MM.1S (cell line): ENCODE measurements around the gene KRAS.

Experiments
- DNase-seq: peaks from one replicate; pipeline ENCODE4 v3.0.0-alpha.2; 2015
- H2AFZ ChIP-seq: fragments of 300-600 bp; sonication (generic); 2 replicates; pipeline ENCODE4 v1.6.0; 2016; ENCODE audit warnings: antibody characterized with exemption, low read length
- H3F3A ChIP-seq: fragments of 300-600 bp; sonication (generic); 2 replicates; pipeline ENCODE4 v1.6.1; 2016; ENCODE audit warnings: mild to moderate bottlenecking, antibody characterized with exemption, low read length, moderate library complexity, mixed read lengths; ENCODE audit not compliant: insufficient read depth
- H3K27ac ChIP-seq: fragments of 300-600 bp; sonication (generic); 2 replicates; pipeline ENCODE4 v1.5.1; 2016; ENCODE audit warnings: mild to moderate bottlenecking, low read length
- H3K27me3 ChIP-seq: fragments of 300-600 bp; sonication (generic); replicated peaks from 2 replicates; pipeline ENCODE4 v1.6.0; 2016; ENCODE audit warnings: low read length; ENCODE audit not compliant: insufficient read depth
- H3K36me3 ChIP-seq: fragments of 300-600 bp; sonication (generic); replicated peaks from 2 replicates; pipeline ENCODE4 v1.6.1; 2016; ENCODE audit warnings: mild to moderate bottlenecking, low read length, mixed read lengths; ENCODE audit not compliant: insufficient read depth
- H3K4me1 ChIP-seq: fragments of 300-600 bp; sonication (generic); 2 replicates; pipeline ENCODE4 v1.6.1; 2016; ENCODE audit warnings: low read length, mixed read lengths
- H3K4me2 ChIP-seq: fragments of 300-600 bp; sonication (generic); 2 replicates; pipeline ENCODE4 v1.6.0; 2016; ENCODE audit warnings: low read depth, low read length
- H3K4me3 ChIP-seq: fragments of 300-600 bp; sonication (generic); 2 replicates; pipeline ENCODE4 v1.5.1; 2016; ENCODE audit warnings: low read length, mixed read lengths
- H3K79me2 ChIP-seq: fragments of 300-600 bp; sonication (generic); 2 replicates; pipeline ENCODE4 v1.6.1; 2016; ENCODE audit warnings: mixed run types, low read length, mixed read lengths
- H3K9ac ChIP-seq: fragments of 300-600 bp; sonication (generic); 2 replicates; pipeline ENCODE4 v1.6.1; 2016; ENCODE audit warnings: low read length, mixed read lengths
- H3K9me2 ChIP-seq: fragments of 300-600 bp; sonication (generic); replicated peaks from 2 replicates; pipeline ENCODE4 v1.6.1; 2016; ENCODE audit warnings: mild to moderate bottlenecking, low read length, mixed read lengths; ENCODE audit not compliant: insufficient read depth
- H3K9me3 ChIP-seq: fragments of 300-600 bp; sonication (generic); replicated peaks from 2 replicates; pipeline ENCODE4 v1.6.1; 2016; ENCODE audit warnings: mild to moderate bottlenecking, low read length, mixed read lengths; ENCODE audit not compliant: insufficient read depth
- H4K20me1 ChIP-seq: fragments of 300-600 bp; sonication (generic); 2 replicates; pipeline ENCODE4 v1.6.1; 2016; ENCODE audit warnings: mild to moderate bottlenecking, low read length, moderate library complexity, mixed read lengths; ENCODE audit not compliant: insufficient read depth
- EZH2 ChIP-seq: fragments of 300-600 bp; sonication (generic); optimal IDR thresholded peaks from 2 replicates; pipeline ENCODE3; 2017; ENCODE audit warnings: low read depth, mild to moderate bottlenecking, antibody characterized with exemption, low read length, mixed read lengths
- EZH2phosphoT487 ChIP-seq: fragments of 300-600 bp; sonication (generic); IDR thresholded peaks from 2 replicates; pipeline ENCODE4 v1.6.1; 2018; ENCODE audit warnings: antibody characterized with exemption, low read length
- TF ChIP-seq, protein P1 (sequence below): fragments of 300-600 bp; sonication (generic); IDR thresholded peaks from 2 replicates; pipeline ENCODE4 v1.5.1; 2016; ENCODE audit warnings: antibody characterized with exemption, low read length, mixed read lengths

Gene KRAS

DNA sequence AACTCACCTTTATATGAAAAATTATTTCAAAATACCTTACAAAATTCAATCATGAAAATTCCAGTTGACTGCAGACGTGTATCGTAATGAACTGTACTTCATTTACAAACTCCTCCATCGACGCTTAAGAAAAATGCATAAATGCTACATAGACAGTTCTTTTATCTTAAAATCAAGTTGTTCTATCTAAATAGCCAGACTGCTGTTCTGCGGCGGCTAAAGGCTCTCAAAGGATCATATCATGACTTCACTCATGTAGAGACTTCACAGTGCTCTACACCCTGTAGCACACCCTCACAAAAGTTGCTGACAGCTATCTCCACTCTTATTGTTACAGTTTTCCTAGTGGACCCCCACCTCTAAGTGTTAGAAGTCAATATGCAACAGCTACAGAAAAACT lies 5.2 kb downstream of the KRAS start:
- Histone ChIP-seq H3F3A (peaks cover 15% of the 10 kb centered on the region), H3K4me1 (no peaks in the 10 kb centered on the region), H3K79me2 (peaks cover 88% of the 10 kb centered on the region), H3K9me3 (no peaks in the 10 kb centered on the region), H3K36me3 (peaks cover 4% of the 10 kb centered on the region; the same call in 1 of the 2 replicates), H3K27me3 (no peaks in the 10 kb centered on the region), H2AFZ (no peak overlapping the region), H3K4me2 (no peak overlapping the region), H3K4me3 (no peak overlapping the region), H3K9me2 (no peaks in the 10 kb centered on the region), H4K20me1 (0 out of 2 replicates have a peak, but pooled peaks cover 11% of the 10 kb centered on the region), H3K27ac (no peak overlapping the region), H3K9ac (no peak overlapping the region)
- no peak for DNase-seq
- TF ChIP-seq, protein P1, sequence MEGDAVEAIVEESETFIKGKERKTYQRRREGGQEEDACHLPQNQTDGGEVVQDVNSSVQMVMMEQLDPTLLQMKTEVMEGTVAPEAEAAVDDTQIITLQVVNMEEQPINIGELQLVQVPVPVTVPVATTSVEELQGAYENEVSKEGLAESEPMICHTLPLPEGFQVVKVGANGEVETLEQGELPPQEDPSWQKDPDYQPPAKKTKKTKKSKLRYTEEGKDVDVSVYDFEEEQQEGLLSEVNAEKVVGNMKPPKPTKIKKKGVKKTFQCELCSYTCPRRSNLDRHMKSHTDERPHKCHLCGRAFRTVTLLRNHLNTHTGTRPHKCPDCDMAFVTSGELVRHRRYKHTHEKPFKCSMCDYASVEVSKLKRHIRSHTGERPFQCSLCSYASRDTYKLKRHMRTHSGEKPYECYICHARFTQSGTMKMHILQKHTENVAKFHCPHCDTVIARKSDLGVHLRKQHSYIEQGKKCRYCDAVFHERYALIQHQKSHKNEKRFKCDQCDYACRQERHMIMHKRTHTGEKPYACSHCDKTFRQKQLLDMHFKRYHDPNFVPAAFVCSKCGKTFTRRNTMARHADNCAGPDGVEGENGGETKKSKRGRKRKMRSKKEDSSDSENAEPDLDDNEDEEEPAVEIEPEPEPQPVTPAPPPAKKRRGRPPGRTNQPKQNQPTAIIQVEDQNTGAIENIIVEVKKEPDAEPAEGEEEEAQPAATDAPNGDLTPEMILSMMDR: no peak
- TF ChIP-seq EZH2phosphoT487 (no peak), EZH2 (no peak)

GRCh38 chr12:25243680-25243990 lies 7.1 kb downstream of the KRAS start:
- no peak overlapping the region for H3K9ac ChIP-seq
- H3K4me3 ChIP-seq: no peak overlapping the region
- peaks cover 89% of the 10 kb centered on the region for H3K79me2 ChIP-seq

DNA sequence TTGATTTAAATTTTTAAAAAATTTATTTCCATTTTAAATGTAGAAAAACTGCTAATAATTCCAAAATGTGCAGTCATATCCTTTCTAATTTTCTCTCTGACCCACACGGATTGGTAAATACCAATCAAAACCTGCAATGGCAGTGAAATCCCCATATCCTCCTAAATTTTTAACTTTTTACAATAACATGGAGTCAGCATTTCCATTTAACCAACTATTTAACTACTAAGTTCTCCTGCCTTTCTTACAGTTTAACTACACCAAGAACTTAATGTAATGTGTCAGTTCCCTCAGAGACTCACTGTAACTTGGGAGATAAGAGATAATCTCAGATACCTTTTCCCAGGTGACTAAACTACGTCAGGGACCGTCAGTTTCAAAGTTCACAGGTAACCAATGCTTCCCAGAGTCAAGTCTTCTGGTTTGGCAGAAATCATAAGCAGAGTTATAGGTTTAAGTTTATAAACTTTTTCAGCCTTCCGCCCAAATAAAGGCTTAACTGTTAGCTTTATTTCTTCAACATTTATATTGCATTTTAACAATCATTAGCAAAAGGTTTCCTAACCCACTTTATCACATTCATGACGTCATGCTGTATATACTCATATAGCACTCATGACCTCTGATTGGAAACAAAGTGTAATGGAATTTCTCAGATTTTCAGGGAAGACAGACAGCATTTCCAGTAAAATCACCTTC lies 7.6 kb downstream of the KRAS start:
- Histone ChIP-seq H3F3A (peaks cover 7% of the 10 kb centered on the region; the same call in 1 of the 2 replicates), H3K9me3 (no peaks in the 10 kb centered on the region), H3K4me3 (no peak overlapping the region), H3K36me3 (peaks cover 4% of the 10 kb centered on the region; the same call in 1 of the 2 replicates), H3K9ac (no peak overlapping the region), H3K9me2 (no peaks in the 10 kb centered on the region), H3K79me2 (peaks cover 89% of the 10 kb centered on the region), H2AFZ (no peak overlapping the region), H3K4me1 (no peaks in the 10 kb centered on the region), H4K20me1 (0 out of 2 replicates have a peak, but pooled peaks cover 15% of the 10 kb centered on the region), H3K4me2 (no peak overlapping the region), H3K27ac (no peak overlapping the region), H3K27me3 (no peaks in the 10 kb centered on the region)
- DNase-seq: no peak
- no peak for TF ChIP-seq EZH2
- TF ChIP-seq EZH2phosphoT487: no peak
- TF ChIP-seq, protein P1: no peak

More at GRCh38 chr12:25243680-25243990, 7.1 kb downstream of the KRAS start:
- Histone ChIP-seq H3K36me3 (peaks cover 4% of the 10 kb centered on the region; the same call in 1 of the 2 replicates), H3K27ac (no peak overlapping the region), H3K9me3 (no peaks in the 10 kb centered on the region), H3K27me3 (no peaks in the 10 kb centered on the region), H3F3A (peaks cover 7% of the 10 kb centered on the region; the same call in 1 of the 2 replicates), H3K4me1 (no peaks in the 10 kb centered on the region), H2AFZ (no peak overlapping the region), H3K9me2 (no peaks in the 10 kb centered on the region), H4K20me1 (0 out of 2 replicates have a peak, but pooled peaks cover 15% of the 10 kb centered on the region), H3K4me2 (no peak overlapping the region)
- TF ChIP-seq, protein P1: no peak
- no peak for TF ChIP-seq EZH2
- no peak for TF ChIP-seq EZH2phosphoT487
- DNase-seq: no peak
